NCI-H2107 treated with DMSO at 0.1 percent for 48 hours (cell line): Measurements from ENCODE around the gene PHF12.
"Not testable (repeated sequence)": the region's sequence is repeated elsewhere in the genome, so short reads cannot be mapped to it uniquely, and the experiment has no call there.

ENCODE experiments used
- DNase-seq: peaks from one replicate; lab custom pipeline; 2025; ENCODE audit not compliant: unreplicated experiment; lab: John Stamatoyannopoulos, UW

Gene PHF12

DNA sequence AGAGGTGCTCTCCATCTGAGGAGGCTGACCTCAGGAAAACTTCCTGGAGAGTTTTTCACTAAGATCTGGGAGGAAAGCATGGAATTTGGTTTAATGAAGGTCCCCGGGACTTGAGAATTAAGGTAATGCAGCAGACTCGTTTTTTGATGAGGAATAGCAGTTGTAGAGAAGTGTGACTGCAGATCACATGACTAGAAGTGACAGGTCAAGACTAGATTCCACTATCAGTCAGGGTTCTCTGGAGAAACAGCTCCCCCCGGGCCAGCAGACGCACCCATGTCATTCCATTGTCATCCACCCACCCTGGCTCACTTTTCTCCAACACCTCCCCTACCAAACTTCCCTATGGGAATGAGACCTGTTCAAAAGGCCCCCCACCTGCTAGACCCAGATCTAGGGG, 46.5 kb downstream of the PHF12 start:
- DNase-seq, result no peak

DNA sequence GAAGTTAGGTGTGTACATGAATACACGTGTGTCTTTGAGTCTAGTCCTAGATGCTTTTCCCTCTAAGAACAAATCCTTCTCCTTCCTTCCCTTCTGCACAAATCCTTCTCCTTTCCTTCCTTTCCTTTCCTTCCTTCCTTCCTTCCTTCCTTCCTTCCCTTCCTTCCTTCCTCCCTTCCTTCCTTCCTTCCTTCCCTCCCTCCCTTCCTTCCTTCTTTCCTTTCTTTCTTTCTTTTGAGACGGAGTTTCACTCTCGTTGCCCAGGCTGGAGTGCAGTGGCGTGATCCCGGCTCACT, 47.8 kb downstream of the PHF12 start:
- DNase-seq, result not testable (repeated sequence)

DNA sequence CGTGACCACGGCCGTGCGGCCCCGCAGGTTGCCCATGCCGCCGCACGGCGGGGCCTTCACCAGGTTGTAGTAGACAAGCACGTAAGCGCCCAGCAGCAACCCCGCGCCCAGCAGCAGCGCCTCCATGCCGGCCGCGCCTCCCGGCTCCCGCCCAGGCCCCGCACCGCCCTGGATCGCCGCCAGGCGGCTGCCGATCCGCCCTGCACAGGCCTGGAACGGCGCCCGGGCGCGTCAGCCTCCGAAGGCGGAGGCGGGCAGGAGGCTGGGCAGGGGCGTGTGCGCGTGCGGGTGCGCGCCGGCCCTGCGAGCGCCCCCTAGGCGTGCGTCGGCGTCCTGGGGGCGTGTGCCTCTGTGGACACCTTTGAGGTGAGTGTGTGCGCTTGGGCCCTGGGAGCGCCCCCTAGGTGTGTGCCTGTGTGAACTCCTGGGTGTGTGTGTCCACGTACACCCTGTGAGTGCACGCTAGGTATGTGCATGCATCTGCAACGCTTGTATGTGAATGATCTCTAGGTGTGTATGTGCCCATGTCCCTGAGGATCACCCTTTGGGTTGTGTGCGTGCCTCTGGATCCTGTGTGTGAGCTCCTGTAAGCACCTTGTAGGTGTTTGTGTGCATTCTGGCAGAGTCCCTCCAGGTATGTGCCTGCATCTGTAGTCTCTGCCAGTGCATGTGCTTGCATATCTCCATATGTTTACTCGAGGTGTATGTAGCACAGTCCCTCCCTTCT, 48.3 kb downstream of the PHF12 start, which contains the start of gene DHRS13:
Gene DHRS13, minus strand, starts transcription at position 261 of the 727 bp plus-strand sequence. Its CDS starts 135 bp downstream, at position 126.
- peak; percentile 88 for DNase-seq

- peak; percentile 18 for DNase-seq
Measured at GRCh38 chr17:28901866-28902818, 49.2 kb downstream of the PHF12 start.

DNA sequence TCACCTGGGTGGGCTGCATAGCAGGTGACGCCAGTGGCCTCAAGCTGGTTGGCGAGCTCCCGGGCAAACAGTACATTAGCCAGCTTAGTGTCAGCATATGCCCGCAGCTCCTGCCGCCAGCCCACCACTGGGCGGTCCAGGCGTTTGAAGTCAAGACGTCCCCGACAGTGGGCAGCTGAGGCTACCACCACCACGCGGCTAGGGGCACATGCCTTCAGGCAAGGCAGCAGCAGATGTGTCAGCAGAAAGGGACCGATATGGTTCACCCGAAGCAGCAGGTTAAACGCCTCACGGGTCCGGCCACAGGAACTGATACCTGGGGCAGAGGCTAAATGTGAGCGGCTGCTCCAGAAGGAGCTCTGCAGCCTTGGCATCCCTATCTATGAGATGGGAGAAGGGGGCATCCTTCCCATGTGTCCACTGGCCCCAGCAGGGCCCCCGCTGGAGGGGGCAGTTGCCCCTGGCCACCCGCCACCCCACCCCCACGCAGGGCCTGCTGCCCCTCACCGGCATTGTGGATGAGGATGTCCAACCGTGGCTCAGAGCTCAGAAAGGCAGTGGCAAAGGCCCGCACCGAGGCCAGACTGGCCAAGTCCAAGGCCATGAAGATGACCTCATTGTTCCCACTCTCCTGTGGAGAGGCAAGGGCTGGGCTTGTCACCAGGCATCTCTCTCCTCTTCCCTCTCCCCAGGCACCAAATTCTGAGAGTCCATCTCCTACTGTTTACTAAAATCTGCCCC, 50.2 kb downstream of the PHF12 start:
- DNase-seq, result no peak

GRCh38 chr17:28899212-28899815, 52.0 kb downstream of the PHF12 start:
- DNase-seq, result no peak

GRCh38 chr17:28898527-28898955, 52.8 kb downstream of the PHF12 start:
- no peak for DNase-seq

- no peak for DNase-seq
Measured at GRCh38 chr17:28897769-28898526, 53.4 kb downstream of the PHF12 start.

DNA sequence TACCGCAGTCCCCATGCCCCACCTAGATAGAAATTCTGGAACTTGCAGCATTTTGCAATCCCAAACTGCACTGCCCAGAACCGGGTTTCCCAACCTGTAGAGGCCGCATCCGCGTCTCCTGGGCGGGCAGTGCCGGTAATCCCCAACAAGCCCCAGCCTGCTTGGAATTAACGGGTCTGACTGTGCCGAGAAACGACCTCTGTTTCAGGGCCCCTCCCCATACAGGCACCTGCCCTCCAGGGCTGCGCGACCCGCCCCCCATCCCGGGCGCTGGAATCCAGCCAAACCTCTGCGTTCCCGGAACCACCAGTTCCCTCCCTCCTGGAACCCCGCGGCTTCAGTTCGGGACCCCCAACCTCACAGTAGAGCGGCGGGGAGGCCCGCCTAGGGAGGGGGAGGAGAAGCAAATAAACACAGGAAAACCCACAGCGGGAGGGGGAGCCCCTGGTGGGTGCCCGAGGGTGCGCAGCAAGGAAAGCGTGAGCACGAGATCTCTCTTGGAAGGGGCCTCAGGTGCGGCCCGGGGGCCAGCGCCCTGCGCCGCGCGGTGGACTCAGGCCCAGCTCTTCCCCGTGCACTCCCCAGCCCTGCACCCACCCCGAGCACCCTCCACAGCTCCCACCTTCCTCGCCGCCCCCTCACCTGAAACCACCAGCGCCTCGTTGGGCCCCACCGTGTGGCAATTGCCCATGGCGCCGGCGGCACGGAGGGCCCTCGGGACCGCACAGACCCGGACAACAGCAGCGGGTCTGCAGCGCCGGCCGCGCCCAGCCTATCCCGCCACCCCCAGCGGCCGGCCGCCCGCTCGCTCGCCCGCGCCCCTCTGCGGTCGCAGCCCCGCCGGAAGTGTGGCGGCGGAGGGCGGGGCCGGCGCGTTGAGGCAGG, 54.2 kb downstream of the PHF12 start, which contains the start of gene FLOT2:
Gene FLOT2, minus strand, starts transcription at position 850 of the 885 bp plus-strand sequence. Its CDS starts 159 bp downstream, at position 691.
- DNase-seq, result peak; percentile 67

- DNase-seq, result no peak
Measured at GRCh38 chr17:28896491-28896883, 54.8 kb downstream of the PHF12 start.

DNA sequence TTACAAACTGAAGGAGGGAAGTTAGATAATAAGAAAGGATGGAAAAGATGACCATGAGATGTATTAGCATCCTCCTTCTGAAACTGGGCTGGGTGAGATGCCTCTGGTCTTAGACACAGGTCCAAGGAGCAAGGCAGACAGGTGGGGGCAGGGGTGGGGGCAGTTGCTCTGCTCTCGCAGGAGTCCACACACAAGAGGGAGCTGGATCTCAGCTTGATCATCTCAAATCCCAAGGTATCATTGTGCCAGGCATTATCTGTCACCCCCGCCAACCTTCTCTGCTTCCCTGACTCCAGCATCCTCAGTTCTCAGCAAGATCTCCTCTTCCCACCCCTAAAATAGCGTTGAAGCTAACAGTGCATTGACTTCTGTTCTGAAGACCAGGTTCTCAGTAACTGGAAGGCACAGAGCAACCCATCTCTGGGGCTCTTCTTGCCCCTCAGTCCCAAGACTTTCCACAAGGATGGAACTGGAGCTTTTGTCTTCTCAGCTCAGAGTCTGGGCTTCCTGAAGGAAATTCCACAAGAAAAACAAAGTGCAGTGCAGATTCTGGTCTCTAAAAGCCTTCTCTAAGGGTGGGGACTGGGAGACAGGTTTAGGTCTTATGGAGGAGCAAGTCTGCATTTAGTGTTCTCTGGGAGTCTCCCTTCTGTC, 55.4 kb downstream of the PHF12 start:
- DNase-seq, result no peak

GRCh38 chr17:28893248-28894183, 57.8 kb downstream of the PHF12 start:
- not testable (repeated sequence) for DNase-seq

- DNase-seq, result no peak
Measured at GRCh38 chr17:28892024-28892423, 59.3 kb downstream of the PHF12 start.

DNA sequence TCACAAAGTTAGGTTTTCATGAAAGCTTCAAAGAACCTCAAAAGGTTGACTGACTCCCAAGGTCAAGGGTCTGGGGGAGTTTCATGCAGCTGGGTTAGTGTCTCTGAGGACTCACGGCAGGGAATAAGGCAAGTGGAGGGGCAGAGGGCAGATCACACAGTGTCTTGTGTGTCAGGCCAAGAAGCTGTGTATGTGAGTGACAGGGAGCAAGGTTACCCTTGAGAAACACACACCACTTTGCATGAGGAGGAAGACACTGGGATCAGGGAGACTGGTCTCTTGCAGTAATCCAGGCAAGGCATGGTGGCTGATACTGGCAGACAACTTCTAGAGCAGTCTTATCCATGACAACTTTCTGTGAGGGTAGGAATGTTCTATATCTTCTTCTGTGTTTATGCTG, 60.1 kb downstream of the PHF12 start:
- DNase-seq, result no peak

- no peak for DNase-seq
Measured at GRCh38 chr17:28889996-28890395, 61.3 kb downstream of the PHF12 start.

DNA sequence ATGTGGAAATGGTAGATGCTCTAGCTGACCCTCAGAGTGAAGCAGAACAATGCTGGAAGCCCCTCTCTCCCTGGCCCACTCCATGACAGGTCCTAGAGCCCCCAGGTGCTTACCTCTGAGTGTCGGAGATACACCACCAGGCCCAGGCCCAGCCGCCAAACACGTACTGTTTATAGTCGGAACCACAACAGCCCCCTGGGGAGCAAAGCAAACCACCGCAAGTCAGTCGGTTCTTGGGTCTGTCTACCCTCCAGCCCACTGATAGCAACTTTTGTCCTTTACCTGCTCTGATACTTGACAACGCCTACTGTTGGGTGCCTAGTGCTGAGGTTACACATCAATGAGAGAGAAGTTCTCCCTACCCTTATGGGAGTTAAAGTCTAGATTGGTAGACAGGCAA, 62.5 kb downstream of the PHF12 start:
- DNase-seq, result no peak

DNA sequence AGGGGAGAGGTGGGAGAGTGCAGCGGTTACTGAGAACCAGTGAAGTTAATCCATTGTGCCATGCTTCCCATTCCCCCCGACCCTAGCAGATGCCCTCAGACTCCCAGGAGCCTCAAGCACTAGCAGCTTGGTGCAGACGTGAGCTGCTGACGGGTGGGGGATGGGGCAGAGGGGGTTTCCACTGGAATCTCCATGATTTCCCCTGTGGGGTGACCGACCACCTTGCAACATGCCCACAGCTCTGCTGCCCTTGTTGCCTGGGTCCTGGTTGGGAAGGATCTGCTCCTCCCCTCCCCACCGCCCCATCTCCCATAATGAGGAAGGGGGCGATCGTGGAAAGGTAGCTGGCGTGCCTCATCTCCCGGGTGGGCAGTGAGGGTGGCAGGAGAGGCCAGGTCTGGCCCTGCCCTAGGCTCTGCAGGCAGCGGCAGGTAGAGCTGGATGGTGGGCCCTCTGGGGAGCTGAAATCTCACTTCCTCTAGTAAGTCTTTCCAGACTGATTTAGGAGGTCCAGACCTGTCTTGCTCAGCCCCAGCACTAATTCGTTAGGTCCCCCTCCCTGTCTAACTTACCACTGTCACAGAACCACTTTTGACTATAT, 63.3 kb downstream of the PHF12 start:
- DNase-seq, result no peak
